Ishikawa (cell line): ENCODE data around the gene MRS2.

Source experiments
- CEBPB ChIP-seq: IDR thresholded peaks from 2 replicates; pipeline ENCODE4 v1.6.1; 2012
- CREB1 ChIP-seq: IDR thresholded peaks from 2 replicates; pipeline ENCODE4 v1.6.1; 2012; ENCODE audit warnings: low read depth
- EGR1 ChIP-seq: IDR thresholded peaks from 2 replicates; pipeline ENCODE4 v1.6.1; 2012
- EP300 ChIP-seq: IDR thresholded peaks from 2 replicates; pipeline ENCODE4 v1.6.1; 2012; ENCODE audit warnings: borderline replicate concordance
- FOXM1 ChIP-seq: IDR thresholded peaks from 2 replicates; pipeline ENCODE4 v1.6.1; 2012; ENCODE audit warnings: low read depth, borderline replicate concordance
- NFIC ChIP-seq: IDR thresholded peaks from 2 replicates; pipeline ENCODE4 v1.6.1; 2012
- RAD21 ChIP-seq: IDR thresholded peaks from 2 replicates; pipeline ENCODE4 v1.6.1; 2012; ENCODE audit warnings: low read depth
- TAF1 ChIP-seq: IDR thresholded peaks from 2 replicates; pipeline ENCODE4 v1.6.1; 2012; ENCODE audit warnings: low read depth, mild to moderate bottlenecking
- TCF12 ChIP-seq: IDR thresholded peaks from 2 replicates; pipeline ENCODE4 v1.6.1; 2012; ENCODE audit warnings: low read depth
- TEAD4 ChIP-seq: IDR thresholded peaks from 2 replicates; pipeline ENCODE4 v1.6.1; 2012
- YY1 ChIP-seq: IDR thresholded peaks from 2 replicates; pipeline ENCODE4 v1.6.1; 2012; ENCODE audit warnings: low read depth
- ZBTB7A ChIP-seq: IDR thresholded peaks from 2 replicates; pipeline ENCODE4 v1.6.1; 2012; ENCODE audit warnings: low read depth
- TF ChIP-seq, protein P1 (sequence below): IDR thresholded peaks from 2 replicates; pipeline ENCODE4 v1.6.1; 2012; ENCODE audit warnings: low read depth, mild to moderate bottlenecking
- TF ChIP-seq, protein P2 (sequence below): IDR thresholded peaks from 2 replicates; pipeline ENCODE4 v1.6.1; 2012
- TF ChIP-seq, protein P3 (sequence below): IDR thresholded peaks from 2 replicates; pipeline ENCODE4 v1.6.1; 2012

Gene MRS2

DNA sequence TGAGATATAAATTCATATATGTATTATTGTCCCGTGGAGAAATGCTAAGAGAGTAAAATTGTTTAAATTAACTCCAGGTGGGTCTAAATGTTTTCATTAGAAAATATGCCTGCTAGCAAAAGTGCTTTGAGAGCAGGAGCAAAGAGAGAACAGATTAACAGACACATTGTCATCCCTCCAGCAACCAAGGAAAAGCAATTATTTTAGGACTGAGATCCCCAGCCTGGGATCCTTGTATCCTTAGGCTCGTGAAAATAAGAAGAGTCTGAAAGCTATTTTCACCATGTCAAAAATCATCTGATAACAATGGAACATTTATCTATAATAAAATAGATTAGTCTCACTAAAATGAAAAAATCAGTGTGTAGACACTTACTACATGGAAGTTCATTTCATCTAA lies 11.5 kb upstream of the MRS2 start:
- TF ChIP-seq CREB1 (no peak), EGR1 (no peak), RAD21 (no peak), TEAD4 (no peak), YY1 (no peak), ZBTB7A (no peak), TCF12 (no peak), EP300 (no peak), FOXM1 (no peak), NFIC (no peak), CEBPB (no peak), TAF1 (no peak)
- TF ChIP-seq, protein P1, sequence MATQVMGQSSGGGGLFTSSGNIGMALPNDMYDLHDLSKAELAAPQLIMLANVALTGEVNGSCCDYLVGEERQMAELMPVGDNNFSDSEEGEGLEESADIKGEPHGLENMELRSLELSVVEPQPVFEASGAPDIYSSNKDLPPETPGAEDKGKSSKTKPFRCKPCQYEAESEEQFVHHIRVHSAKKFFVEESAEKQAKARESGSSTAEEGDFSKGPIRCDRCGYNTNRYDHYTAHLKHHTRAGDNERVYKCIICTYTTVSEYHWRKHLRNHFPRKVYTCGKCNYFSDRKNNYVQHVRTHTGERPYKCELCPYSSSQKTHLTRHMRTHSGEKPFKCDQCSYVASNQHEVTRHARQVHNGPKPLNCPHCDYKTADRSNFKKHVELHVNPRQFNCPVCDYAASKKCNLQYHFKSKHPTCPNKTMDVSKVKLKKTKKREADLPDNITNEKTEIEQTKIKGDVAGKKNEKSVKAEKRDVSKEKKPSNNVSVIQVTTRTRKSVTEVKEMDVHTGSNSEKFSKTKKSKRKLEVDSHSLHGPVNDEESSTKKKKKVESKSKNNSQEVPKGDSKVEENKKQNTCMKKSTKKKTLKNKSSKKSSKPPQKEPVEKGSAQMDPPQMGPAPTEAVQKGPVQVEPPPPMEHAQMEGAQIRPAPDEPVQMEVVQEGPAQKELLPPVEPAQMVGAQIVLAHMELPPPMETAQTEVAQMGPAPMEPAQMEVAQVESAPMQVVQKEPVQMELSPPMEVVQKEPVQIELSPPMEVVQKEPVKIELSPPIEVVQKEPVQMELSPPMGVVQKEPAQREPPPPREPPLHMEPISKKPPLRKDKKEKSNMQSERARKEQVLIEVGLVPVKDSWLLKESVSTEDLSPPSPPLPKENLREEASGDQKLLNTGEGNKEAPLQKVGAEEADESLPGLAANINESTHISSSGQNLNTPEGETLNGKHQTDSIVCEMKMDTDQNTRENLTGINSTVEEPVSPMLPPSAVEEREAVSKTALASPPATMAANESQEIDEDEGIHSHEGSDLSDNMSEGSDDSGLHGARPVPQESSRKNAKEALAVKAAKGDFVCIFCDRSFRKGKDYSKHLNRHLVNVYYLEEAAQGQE: no peak
- TF ChIP-seq, protein P2, sequence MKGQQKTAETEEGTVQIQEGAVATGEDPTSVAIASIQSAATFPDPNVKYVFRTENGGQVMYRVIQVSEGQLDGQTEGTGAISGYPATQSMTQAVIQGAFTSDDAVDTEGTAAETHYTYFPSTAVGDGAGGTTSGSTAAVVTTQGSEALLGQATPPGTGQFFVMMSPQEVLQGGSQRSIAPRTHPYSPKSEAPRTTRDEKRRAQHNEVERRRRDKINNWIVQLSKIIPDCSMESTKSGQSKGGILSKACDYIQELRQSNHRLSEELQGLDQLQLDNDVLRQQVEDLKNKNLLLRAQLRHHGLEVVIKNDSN: no peak
- TF ChIP-seq, protein P3, sequence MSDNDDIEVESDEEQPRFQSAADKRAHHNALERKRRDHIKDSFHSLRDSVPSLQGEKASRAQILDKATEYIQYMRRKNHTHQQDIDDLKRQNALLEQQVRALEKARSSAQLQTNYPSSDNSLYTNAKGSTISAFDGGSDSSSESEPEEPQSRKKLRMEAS: no peak

DNA sequence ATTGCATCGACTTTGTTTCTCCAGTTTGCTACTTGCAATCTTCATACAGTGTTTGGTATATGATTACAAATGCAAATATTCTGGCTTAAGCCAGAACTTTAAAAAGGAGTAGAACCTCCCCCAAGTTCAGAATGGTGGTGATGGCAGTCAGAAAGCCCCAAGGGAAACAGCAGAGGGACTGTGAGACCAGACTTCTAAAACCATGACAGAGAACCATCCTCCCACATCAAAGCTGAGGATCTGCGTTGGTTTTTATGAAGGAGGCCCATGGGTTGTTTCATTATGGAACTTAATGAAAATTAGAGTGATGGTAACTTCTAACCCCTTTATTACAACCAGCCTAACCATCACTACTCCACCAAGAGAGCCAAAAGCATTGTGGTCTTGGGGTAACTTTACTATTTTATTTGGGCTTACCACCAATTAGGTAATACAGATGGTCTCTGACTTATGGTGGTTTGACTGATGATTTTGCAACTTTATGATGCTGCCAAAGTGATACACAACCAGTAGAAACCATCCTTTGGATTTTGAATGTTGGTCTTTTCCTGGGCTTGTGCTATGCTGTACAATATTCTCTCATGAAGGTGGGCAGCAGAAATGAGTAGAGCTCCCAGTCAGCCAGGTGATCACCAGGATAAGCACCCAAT lies 10.9 kb upstream of the MRS2 start:
- no peak for TF ChIP-seq EGR1
- TF ChIP-seq, protein P3: no peak

DNA sequence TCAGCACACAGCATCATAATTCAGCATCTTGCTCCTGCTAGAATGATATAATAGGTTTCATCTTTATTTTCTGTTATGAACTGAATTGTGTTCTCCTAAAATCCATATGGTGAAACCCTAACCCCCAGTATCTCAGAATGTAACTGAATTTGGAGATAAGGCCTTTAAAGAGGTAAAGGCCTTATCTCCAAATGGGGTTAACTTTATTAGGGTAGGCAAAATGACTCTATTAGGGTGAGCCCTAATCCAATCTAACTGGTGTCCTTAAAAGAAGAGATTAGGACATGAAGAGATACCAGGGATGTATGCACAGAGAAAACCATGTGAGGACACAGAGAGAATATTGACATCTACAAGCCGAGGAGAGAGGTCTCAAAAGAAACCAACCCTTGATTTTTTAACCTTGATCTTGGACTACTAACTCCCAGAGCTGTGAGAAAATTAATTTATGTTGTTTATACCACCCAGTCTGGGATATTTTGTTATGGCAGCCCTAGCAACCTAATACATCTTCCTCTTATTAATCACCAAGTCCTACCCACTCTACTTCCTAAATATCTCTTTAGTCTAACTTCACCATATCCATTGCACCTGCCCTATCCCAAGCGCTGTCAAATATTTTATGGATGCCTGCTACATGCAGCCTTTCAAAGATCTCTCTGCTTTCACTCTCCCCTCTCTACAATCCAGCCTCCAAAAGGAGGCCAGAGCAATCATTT lies 8.5 kb upstream of the MRS2 start:
- TF ChIP-seq, protein P3: no peak
- no peak for TF ChIP-seq TCF12
- TF ChIP-seq CEBPB: no peak
- TF ChIP-seq TAF1: no peak
- TF ChIP-seq TEAD4: no peak
- no peak for TF ChIP-seq CREB1
- TF ChIP-seq EP300: no peak
- TF ChIP-seq, protein P2: no peak
- TF ChIP-seq, protein P1: no peak
- no peak for TF ChIP-seq YY1
- no peak for TF ChIP-seq RAD21
- no peak for TF ChIP-seq FOXM1
- TF ChIP-seq NFIC: no peak
- TF ChIP-seq EGR1: no peak
- TF ChIP-seq ZBTB7A: no peak

DNA sequence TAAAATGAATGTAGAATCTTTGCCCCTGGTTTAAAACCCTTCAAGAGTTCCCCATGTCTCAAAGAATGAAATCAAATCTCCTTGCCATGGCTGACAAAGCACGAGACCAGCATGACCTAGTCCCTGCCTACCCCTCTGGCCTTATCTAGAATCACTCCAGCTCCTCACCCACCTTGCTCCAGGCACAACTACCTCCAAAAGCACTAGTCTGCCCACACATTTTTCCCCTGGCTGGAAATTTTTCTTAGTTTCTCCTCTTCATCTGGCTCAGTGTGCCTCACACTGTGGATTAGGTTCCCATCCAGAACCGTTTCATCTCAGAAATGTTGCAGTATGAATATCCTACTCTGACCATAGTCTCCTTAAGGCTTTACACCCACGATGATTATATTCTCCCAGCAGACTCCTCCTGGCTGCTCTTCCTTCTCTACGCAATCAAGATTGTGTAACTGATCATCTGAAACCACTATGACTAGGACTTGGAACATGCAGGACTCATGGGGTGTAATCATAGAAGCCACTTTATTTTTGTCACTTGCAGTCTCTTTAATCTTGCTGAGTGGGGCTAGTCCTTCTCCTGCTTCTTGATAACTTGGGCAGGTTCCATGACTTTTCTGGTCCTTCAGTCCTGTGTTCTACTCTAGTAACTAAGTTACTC lies 7.8 kb upstream of the MRS2 start:
- TF ChIP-seq CREB1 (no peak), TEAD4 (no peak), ZBTB7A (no peak), NFIC (no peak), YY1 (no peak), EP300 (no peak)

DNA sequence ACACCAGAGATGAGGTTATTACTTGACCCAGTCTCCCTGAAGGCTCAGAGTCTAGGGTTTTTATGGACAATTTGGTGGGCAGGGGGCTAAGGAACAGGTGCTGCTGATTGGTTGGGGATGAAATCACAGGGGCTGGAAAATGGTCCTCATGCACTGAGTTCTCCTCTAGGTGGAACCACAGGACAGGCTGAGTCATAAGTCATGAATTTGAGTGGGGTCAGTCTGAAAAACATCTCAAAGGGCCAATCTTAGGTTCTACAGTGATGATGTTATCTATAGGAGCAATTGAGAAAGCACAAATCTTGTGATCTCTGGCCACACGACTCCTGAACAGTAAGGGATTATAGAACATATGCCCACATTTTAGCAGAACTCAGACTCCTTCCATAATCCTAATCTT lies 5.9 kb upstream of the MRS2 start:
- no peak for TF ChIP-seq FOXM1
- TF ChIP-seq, protein P2: no peak
- TF ChIP-seq RAD21: no peak
- TF ChIP-seq TCF12: no peak
- TF ChIP-seq, protein P3: no peak
- TF ChIP-seq EP300: no peak
- TF ChIP-seq ZBTB7A: no peak
- no peak for TF ChIP-seq NFIC
- no peak for TF ChIP-seq YY1
- no peak for TF ChIP-seq CREB1
- TF ChIP-seq, protein P1: no peak
- TF ChIP-seq EGR1: no peak
- TF ChIP-seq TAF1: no peak
- no peak for TF ChIP-seq CEBPB
- no peak for TF ChIP-seq TEAD4
